Measurements from ENCODE around the gene DRG2. TPM values are rescaled to one million over a fixed set of nuclear protein-coding genes. Genes with fewer than 3 reads are reported as not detected.

The DRG2 gene
- total RNA-seq, 4 donors from 2014 or later, result 34.7 to 52.3 (median 37.4) TPM

DNA sequence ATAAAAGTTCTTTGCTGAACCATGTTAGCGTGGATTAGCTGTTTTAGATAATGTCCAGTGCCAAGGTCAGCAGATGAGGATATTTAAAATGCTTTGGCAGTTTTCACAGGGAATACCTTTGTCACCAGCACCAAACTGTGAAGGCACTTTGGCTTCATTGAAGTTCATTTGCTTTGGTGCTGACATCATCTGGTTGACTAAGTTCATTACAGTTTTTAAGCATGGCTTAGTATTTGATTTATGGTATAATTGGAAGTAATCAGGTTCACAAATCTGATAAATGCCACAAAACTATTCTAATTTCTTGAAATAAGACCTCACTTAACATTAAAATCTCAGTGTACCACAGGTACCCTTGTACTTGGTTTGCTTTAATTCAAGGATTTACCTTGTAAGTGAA, 44.3 kb upstream of the DRG2 start:
- ATAC-seq (no peak), DNase-seq (no peak)
- no peak overlapping the region for H3K27ac ChIP-seq
- peaks cover 26 to 30% of the 10 kb centered on the region in 2 donors for H3K4me1 ChIP-seq
- H3K4me3 ChIP-seq, result no peak overlapping the region
- in situ Hi-C loops (cut with MboI; ENCODE audit: low sequenced_read_pairs in 4 of 4), result loop anchor here (25.0 kb wide), 2 partner anchors 106 to 156 kb away; no protein-coding TSS in a partner anchor
- intact Hi-C loops (cut with DNase I; ENCODE audit: low total_unique reads), result no loop called here
- H3K36me3 ChIP-seq, result peaks cover 3 to 26% of the 10 kb centered on the region in 2 donors
- TF ChIP-seq POLR2A (IDR thresholded peaks at IDR 0.05), result no peak
- TF ChIP-seq, protein P1, sequence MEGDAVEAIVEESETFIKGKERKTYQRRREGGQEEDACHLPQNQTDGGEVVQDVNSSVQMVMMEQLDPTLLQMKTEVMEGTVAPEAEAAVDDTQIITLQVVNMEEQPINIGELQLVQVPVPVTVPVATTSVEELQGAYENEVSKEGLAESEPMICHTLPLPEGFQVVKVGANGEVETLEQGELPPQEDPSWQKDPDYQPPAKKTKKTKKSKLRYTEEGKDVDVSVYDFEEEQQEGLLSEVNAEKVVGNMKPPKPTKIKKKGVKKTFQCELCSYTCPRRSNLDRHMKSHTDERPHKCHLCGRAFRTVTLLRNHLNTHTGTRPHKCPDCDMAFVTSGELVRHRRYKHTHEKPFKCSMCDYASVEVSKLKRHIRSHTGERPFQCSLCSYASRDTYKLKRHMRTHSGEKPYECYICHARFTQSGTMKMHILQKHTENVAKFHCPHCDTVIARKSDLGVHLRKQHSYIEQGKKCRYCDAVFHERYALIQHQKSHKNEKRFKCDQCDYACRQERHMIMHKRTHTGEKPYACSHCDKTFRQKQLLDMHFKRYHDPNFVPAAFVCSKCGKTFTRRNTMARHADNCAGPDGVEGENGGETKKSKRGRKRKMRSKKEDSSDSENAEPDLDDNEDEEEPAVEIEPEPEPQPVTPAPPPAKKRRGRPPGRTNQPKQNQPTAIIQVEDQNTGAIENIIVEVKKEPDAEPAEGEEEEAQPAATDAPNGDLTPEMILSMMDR (IDR thresholded peaks at IDR 0.05 in 4 of 5, conservative IDR thresholded peaks at IDR 0.05 in 1 of 5), result no peak
- no peaks in the 10 kb centered on the region for H3K9me3 ChIP-seq
- H3K27me3 ChIP-seq, result no peaks in the 10 kb centered on the region

DNA sequence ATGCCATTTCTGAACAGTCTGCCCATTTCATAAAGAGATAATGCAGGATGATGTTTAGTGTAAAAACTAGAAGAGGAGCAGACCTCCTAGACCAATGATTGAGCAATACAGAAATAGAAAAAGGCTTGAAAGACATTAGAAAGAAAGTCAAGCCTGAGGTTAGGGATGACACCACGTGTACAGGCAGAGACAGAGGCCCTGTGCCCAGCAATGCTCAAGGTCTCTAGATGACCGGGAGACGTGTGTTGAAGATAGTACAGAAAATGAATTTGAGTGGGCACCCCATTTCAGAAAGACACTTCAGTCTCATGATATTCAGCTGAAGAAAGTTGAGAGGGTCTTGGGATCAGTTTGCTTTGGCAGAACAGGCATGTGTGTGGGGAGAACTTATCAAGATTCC, 43.1 kb upstream of the DRG2 start:
- intact Hi-C loops (cut with DNase I; ENCODE audit: low total_unique reads), result no loop called here
- Histone ChIP-seq H3K4me3 (no peak overlapping the region), H3K27ac (no peak overlapping the region), H3K27me3 (no peaks in the 10 kb centered on the region), H3K4me1 (peaks cover 25 to 28% of the 10 kb centered on the region in 2 donors), H3K9me3 (no peaks in the 10 kb centered on the region), H3K36me3 (peaks cover 3 to 26% of the 10 kb centered on the region in 2 donors)
- TF ChIP-seq, protein P1 (IDR thresholded peaks at IDR 0.05 in 4 of 5, conservative IDR thresholded peaks at IDR 0.05 in 1 of 5), result no peak
- no peak for TF ChIP-seq POLR2A (IDR thresholded peaks at IDR 0.05)
- DNase-seq (no peak), ATAC-seq (no peak)
- in situ Hi-C loops (cut with MboI; ENCODE audit: low sequenced_read_pairs in 4 of 4), result loop anchor here (25.0 kb wide), 2 partner anchors 107 to 157 kb away; no protein-coding TSS in a partner anchor

DNA sequence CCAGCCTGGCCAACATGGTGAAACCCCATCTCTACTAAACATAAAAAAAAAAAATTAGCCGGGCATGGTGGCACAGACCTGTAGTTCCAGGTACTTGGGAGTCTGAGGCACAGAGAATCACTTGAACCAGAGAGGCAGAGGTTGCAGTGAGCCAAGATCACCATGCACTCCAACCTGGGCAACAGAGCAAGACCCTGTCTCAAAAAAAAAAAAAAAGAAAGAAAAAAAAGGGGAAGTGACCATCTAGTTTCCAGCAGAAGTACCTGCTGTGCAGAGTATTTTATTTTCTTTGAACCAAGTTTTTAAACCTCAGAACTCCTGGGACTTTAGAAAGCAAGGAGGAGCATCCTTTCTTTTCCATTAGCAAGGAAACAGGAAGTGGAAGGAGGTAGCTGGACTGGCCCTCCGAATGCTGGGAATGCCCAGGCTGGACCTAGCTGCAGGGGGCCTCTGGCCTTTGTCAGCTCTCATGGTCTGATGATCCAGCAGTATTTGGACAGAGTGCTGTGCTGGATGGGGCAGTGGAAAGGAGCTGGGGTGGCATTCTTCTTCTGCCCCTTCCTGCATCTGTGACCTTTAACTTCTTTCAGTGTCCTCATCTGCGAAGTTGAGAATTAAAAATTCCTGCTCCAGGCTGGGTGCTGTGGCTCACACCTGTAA, 41.9 kb upstream of the DRG2 start:
- no peaks in the 10 kb centered on the region for H3K9me3 ChIP-seq
- no peak for ATAC-seq
- H3K4me3 ChIP-seq, result no peak overlapping the region
- H3K4me1 ChIP-seq, result peaks cover 20% of the 10 kb centered on the region in 2 donors
- H3K27ac ChIP-seq, result no peak overlapping the region
- no peak for TF ChIP-seq POLR2A (IDR thresholded peaks at IDR 0.05)
- TF ChIP-seq, protein P1 (IDR thresholded peaks at IDR 0.05 in 4 of 5, conservative IDR thresholded peaks at IDR 0.05 in 1 of 5), result no peak
- in situ Hi-C loops (cut with MboI; ENCODE audit: low sequenced_read_pairs in 4 of 4) (loop anchor here (25.0 kb wide), 2 partner anchors 109 to 159 kb away; no protein-coding TSS in a partner anchor), intact Hi-C loops (cut with DNase I; ENCODE audit: low total_unique reads) (no loop called here)
- H3K36me3 ChIP-seq, result peaks cover 3 to 26% of the 10 kb centered on the region in 2 donors
- no peaks in the 10 kb centered on the region for H3K27me3 ChIP-seq
- DNase-seq, result no peak

DNA sequence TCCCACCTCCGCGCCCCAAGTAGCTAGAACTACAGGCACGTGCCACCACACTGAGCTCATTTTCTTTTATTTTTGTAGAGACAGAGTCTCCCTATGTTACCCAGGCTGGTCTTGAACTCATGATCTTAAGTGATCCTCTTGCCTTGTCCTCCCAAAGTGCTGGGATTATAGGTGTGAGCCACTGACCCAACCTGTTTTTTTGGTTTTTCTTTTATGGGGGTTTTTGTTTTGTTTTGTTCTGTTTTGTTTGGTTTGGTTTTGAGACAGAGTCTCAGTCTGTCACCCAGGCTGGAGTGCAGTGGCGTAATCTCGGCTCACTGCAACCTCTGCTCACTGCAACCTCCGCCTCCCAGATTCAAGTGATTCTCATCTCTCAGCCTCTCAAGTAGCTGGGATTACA, 32.2 kb upstream of the DRG2 start:
- in situ Hi-C loops (cut with MboI; ENCODE audit: low sequenced_read_pairs in 4 of 4), result no loop called here
- H3K9me3 ChIP-seq, result no peaks in the 10 kb centered on the region
- peaks cover 0 to 43% of the 10 kb centered on the region in 2 donors for H3K36me3 ChIP-seq
- ATAC-seq (no peak), DNase-seq (no peak)
- intact Hi-C loops (cut with DNase I; ENCODE audit: low total_unique reads), result no loop called here
- TF ChIP-seq, protein P1 (IDR thresholded peaks at IDR 0.05 in 4 of 5, conservative IDR thresholded peaks at IDR 0.05 in 1 of 5), result no peak
- no peak for TF ChIP-seq POLR2A (IDR thresholded peaks at IDR 0.05)
- no peak overlapping the region for H3K27ac ChIP-seq
- no peaks in the 10 kb centered on the region for H3K4me1 ChIP-seq
- H3K27me3 ChIP-seq, result no peaks in the 10 kb centered on the region
- no peak overlapping the region for H3K4me3 ChIP-seq

Data from gastrocnemius medialis (tissue), 4 donors.